ENCODE measurements around the gene KCNQ2.

DNA sequence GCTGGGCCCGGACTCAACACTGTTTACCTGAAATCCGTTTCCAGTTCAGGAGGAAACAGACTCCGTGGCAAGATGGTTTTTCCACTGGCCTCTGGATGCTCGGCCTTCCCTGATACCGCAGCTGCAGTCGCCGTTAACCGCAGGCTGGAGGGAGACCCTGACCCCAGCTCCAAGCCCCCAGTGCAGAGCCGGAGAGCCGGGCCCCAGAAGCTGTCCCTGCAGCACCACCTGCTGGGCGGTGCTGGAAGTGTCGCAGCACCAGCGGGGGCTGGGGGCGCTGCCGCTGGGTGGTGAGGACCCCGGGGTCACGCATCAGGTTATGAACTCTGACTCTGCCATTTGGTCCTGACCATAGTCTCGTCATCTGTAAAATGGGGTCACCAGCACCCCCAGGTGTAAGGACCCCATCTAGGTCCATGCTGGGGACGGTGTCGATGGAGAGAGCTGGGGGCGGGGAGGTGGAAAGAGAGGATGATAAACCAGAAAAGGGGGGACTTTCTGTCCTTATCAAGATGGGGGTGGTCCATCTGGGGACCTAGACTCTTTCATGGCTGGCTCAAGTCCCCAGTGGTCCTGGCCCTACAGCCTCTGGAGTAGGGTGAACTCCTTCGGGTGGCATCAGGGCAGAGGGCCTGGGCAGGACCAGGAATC, 90.5 kb downstream of the KCNQ2 start:
- TF ChIP-seq POLR2AphosphoS5 (IDR thresholded peaks at IDR 0.05; ENCODE audit: borderline replicate concordance, low read depth, low read length), result no peak
- TF ChIP-seq EZH2 (IDR thresholded peaks at IDR 0.05), result no peak
